Uterus (tissue), 4 donors: ENCODE measurements around the gene LTBP1. TPM values are rescaled to one million over a fixed set of nuclear protein-coding genes. Genes with fewer than 3 reads are reported as not detected.

Source experiments
- DNase-seq, 2 donors: peaks; one replicate each; pipeline ENCODE4 v3.0.0-alpha.2; 2019 to 2020
- H3K27ac ChIP-seq, 2 donors: fragments of 200-600 bp; sonication (generic); 1 replicate in 1 of 2; 2 replicates in 1 of 2; pipeline ENCODE4 v1.5.1; 2016 to 2018
- H3K27me3 ChIP-seq, 2 donors: fragments of 200-600 bp; sonication (generic); one replicate each; pipeline ENCODE4 v1.5.1; 2018 to 2019; ENCODE audit warnings: control low read depth in 1 of 2
- H3K36me3 ChIP-seq, 2 donors: fragments of 200-600 bp; sonication (generic); one replicate each; pipeline ENCODE4 v1.5.1; 2019; ENCODE audit warnings: control low read depth in 1 of 2
- H3K4me1 ChIP-seq, 2 donors: fragments of 200-600 bp; sonication (generic); one replicate each; pipeline ENCODE4 v1.5.1; 2018 to 2019; ENCODE audit warnings: control low read depth in 1 of 2
- H3K4me3 ChIP-seq, 2 donors: fragments of 200-600 bp; sonication (generic); 1 replicate in 1 of 2; 2 replicates in 1 of 2; pipeline ENCODE4 v1.5.1; 2018 to 2019; ENCODE audit warnings: mild to moderate bottlenecking in 1 of 2
- H3K9me3 ChIP-seq, 2 donors: fragments of 200-600 bp; sonication (generic); one replicate each; pipeline ENCODE4 v1.5.1; 2019; ENCODE audit warnings: control low read depth in 1 of 2
- CTCF ChIP-seq, 4 experiments: fragments of 200-600 bp in 2 of 4; fragments of 450-650 bp in 2 of 4; sonication (generic) in 2 of 4; IDR thresholded peaks; one replicate each; pipeline ENCODE4 v1.5.1; 2016 to 2019; ENCODE audit warnings: antibody characterized with exemption in 4 of 4, mild to moderate bottlenecking in 2 of 4, moderate library complexity in 1 of 4
- POLR2A ChIP-seq, 2 donors: fragments of 450-650 bp; IDR thresholded peaks; one replicate each; pipeline ENCODE4 v1.6.1; 2016; ENCODE audit warnings: antibody characterized with exemption in 2 of 2, mild to moderate bottlenecking in 1 of 2, moderate library complexity in 1 of 2
- intact Hi-C: fragments of 100-400 bp; cut with DNase I; formaldehyde crosslinking; loops from one replicate; pipeline ENCODE4 v1.15.1; 2023; ENCODE audit warnings: low total_unique reads
- total RNA-seq, 4 donors: library from RNA; depleted of rRNA in 3 of 4; stranded (reverse); fragments of >200 nt in 3 of 4; gene quantifications; one replicate each; pipeline versions ENCODE4 v1.1.0 to v1.2.4, GENCODE V29; 2014 to 2023
- donor health status: DM: yes; HTN: yes; CAD: no.

LTBP1 gene
- total RNA-seq, 4 donors from 2014 or later, result 72.5 to 322 (median 92.2) TPM

- no peaks in the 10 kb centered on the region for H3K4me1 ChIP-seq
- no peak overlapping the region for H3K4me3 ChIP-seq
- no peaks in the 10 kb centered on the region for H3K36me3 ChIP-seq
- TF ChIP-seq CTCF (IDR thresholded peaks at IDR 0.05), result no peak
- no peak for TF ChIP-seq POLR2A (IDR thresholded peaks at IDR 0.05)
- H3K27me3 ChIP-seq, result no peaks in the 10 kb centered on the region
- no peaks in the 10 kb centered on the region for H3K9me3 ChIP-seq
- no peak overlapping the region for H3K27ac ChIP-seq
- intact Hi-C loops, result no loop called here
- no peak for DNase-seq
Measured at GRCh38 chr2:33177627-33178026, 230.9 kb downstream of the LTBP1 start.

GRCh38 chr2:33178209-33178608 lies 231.5 kb downstream of the LTBP1 start:
- no peak for TF ChIP-seq CTCF (IDR thresholded peaks at IDR 0.05)
- no peak for TF ChIP-seq POLR2A (IDR thresholded peaks at IDR 0.05)
- DNase-seq, result no peak
- Histone ChIP-seq H3K9me3 (no peaks in the 10 kb centered on the region), H3K4me1 (no peaks in the 10 kb centered on the region), H3K27me3 (no peaks in the 10 kb centered on the region), H3K27ac (no peak overlapping the region), H3K4me3 (no peak overlapping the region), H3K36me3 (no peaks in the 10 kb centered on the region)
- intact Hi-C loops, result no loop called here

GRCh38 chr2:33180915-33181314 lies 234.2 kb downstream of the LTBP1 start:
- intact Hi-C loops, result no loop called here
- Histone ChIP-seq H3K36me3 (no peaks in the 10 kb centered on the region), H3K27me3 (no peaks in the 10 kb centered on the region), H3K9me3 (no peaks in the 10 kb centered on the region), H3K4me1 (no peaks in the 10 kb centered on the region), H3K27ac (no peak overlapping the region), H3K4me3 (no peak overlapping the region)
- no peak for DNase-seq
- TF ChIP-seq POLR2A (IDR thresholded peaks at IDR 0.05), result no peak
- TF ChIP-seq CTCF (IDR thresholded peaks at IDR 0.05), result no peak

GRCh38 chr2:33181466-33181865 lies 234.7 kb downstream of the LTBP1 start:
- TF ChIP-seq CTCF (IDR thresholded peaks at IDR 0.05), result no peak
- TF ChIP-seq POLR2A (IDR thresholded peaks at IDR 0.05), result no peak
- intact Hi-C loops, result no loop called here
- DNase-seq, result no peak
- Histone ChIP-seq H3K27me3 (no peaks in the 10 kb centered on the region), H3K27ac (no peak overlapping the region), H3K36me3 (no peaks in the 10 kb centered on the region), H3K9me3 (no peaks in the 10 kb centered on the region), H3K4me3 (no peak overlapping the region), H3K4me1 (no peaks in the 10 kb centered on the region)

- H3K36me3 ChIP-seq, result no peaks in the 10 kb centered on the region
- TF ChIP-seq CTCF (IDR thresholded peaks at IDR 0.05) (no peak), POLR2A (IDR thresholded peaks at IDR 0.05) (no peak)
- H3K4me3 ChIP-seq, result no peak overlapping the region
- H3K27ac ChIP-seq, result no peak overlapping the region
- no peaks in the 10 kb centered on the region for H3K27me3 ChIP-seq
- no peaks in the 10 kb centered on the region for H3K4me1 ChIP-seq
- DNase-seq, result no peak
- intact Hi-C loops, result no loop called here
- H3K9me3 ChIP-seq, result no peaks in the 10 kb centered on the region
Measured at GRCh38 chr2:33184041-33184440, 237.3 kb downstream of the LTBP1 start.
